ENCODE results near the gene NDUFA7.
"Not testable (repeated sequence)": the region's sequence is repeated elsewhere in the genome, so short reads cannot be mapped to it uniquely, and the experiment has no call there.

NDUFA7 gene

DNA sequence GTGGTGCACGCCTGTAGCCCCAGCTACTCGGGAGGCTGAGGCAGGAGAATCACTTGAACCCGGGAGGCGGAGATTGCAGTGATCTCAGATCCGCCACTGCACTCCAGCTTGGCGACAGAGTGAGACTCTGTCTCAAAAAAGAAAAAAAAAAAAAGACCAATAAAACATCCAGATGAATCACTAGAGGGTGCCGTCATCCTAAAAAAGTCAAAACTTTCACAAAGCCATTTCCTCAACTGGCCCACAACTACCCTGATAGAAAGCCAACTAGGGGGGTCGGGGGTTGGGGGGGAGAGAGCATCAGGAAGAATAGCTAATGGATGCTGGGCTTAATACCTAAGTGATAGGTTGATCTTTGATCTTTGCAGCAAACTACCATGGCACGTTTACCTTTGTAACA lies 2.3 kb downstream of the NDUFA7 start:
- DNase-seq, result peak; percentile 59

- DNase-seq, result no peak
Measured at GRCh38 chr19:8316351-8317125, 4.6 kb downstream of the NDUFA7 start.

DNA sequence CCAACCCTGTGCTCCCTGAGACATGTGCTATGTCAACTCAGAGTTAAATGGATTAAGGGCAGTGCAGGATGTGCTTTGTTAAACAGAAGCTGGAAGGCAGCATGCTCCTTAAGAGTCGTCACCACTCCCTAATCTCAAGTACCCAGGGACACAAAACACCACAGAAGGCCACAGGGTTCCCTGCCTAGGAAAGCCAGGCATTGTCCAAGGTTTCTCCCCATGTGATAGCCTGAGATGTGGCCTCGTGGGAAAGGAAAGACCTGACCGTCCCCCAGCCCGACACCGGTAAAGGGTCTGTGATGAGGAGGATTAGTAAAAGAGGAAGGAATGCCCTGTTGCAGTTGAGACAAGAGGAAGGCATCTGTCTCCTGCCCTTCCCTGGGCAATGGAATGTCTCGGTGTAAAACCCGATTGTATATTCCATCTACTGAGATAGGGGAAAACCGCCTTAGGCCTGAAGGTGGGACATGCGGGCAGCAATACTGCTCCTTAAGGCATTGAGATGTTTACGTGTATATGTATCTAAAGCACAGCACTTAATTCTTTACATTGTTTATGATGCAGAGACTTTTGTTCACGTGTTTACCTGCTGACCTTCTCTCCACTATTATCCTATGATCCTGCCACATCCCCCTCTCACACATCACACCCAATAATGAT lies 6.1 kb downstream of the NDUFA7 start:
- DNase-seq, result not testable (repeated sequence)

GRCh38 chr19:8311461-8312260 lies 9.5 kb downstream of the NDUFA7 start:
- DNase-seq, result no peak

DNA sequence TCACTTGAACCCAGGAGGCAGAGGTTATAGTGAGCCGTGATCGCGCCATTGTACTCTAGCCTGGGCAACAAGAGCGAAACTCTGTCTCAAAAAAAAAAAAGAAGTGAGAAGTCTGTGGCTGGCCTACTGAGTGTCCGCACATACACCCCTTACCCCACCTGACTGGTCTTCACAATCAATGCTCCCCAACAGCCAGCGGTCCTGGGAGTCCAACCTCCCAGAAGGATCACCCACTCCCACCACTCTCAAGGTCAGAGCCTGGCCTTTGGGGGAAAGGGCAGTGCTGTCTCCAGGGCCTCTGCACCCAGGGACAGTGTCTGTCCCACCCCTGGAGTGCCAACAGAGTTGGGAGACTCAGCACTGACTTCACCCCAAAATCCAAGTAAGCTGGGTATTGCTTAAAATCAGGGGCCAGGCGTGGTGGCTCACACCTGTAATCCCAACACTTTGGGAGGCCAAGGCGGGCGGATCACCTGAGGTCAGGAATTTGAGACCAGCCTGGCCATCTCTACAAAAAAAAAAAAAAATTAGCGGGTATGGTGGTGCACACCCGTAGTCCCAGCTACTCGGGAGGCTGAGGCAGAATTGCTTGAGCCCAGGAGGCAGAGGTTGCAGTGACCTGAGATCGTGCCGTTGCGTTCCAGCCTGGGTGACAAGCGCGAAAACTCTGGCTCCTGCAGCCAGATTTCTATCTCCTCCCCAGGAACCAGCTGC lies 10.7 kb downstream of the NDUFA7 start:
- peak; percentile 62 for DNase-seq

DNA sequence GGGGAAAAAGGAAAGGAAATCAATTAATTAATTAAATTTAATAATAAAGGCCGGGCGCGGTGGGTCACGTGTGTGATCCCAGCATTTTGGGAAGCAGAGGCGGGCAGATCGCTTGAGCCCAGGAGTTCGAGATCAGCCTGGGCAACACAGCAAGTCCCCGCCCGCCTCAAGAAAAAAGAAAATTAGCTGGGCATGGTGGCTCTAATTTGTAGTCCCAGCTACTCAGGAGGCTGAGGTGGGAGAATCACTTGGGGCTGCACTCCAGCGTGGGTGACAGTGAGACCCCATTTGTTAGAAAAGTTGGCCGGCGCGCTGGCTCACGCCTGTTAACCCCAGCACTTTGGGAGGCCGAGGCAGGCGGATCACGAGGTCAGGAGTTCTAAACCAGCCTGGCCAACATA lies 12.3 kb downstream of the NDUFA7 start:
- no peak for DNase-seq

GRCh38 chr19:8307965-8308866 lies 13.0 kb downstream of the NDUFA7 start, which contains the start of gene CD320:
Gene CD320, minus strand, starts transcription at chr19:8308358. Its CDS starts 68 bp downstream, at chr19:8308290.
- DNase-seq, result peak; percentile 89

GRCh38 chr19:8307400-8307964 lies 13.7 kb downstream of the NDUFA7 start:
- DNase-seq, result no peak

DNA sequence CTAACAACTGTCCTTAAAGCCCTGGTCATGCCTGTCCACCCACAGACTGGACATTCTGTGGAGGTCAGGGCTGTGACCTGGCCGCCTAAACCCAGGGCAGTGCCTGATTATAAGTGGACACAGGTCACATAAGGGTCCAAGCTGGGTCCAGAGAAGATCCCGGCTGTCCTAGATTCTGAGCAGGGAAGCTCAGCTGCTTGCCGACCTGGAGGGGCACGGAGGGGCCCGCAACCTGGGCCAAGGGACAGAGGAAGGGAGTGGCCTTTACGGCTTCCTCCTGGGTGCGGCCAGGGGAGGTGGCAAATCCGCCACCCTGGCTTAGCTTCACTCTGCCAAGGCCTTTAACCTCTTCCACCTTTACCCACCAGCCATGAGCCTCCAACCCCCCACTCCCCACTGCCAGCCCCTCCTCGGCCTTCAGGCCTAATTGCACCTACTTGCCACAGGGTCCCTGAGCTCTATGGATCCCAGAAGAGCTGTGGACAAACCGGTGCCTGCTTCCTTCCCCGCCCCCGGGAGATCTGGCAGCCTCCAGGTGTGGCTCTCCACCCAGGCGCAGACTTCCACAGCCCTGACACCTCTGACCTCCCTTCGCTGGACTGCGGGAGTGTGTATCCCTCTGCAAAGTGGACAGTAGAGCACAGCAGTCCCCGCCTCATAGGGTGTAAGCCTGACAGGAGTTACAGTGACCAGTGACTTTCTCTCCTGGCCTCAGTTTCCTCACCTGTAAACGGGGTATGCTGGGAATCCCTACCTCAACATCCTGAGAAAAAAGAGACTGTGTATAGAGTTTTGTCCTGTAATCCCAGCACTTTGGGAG lies 14.7 kb downstream of the NDUFA7 start:
- no peak for DNase-seq

GRCh38 chr19:8305798-8306197 lies 15.4 kb downstream of the NDUFA7 start:
- DNase-seq, result no peak

- no peak for DNase-seq
Measured at GRCh38 chr19:8304841-8305621, 16.1 kb downstream of the NDUFA7 start.

DNA sequence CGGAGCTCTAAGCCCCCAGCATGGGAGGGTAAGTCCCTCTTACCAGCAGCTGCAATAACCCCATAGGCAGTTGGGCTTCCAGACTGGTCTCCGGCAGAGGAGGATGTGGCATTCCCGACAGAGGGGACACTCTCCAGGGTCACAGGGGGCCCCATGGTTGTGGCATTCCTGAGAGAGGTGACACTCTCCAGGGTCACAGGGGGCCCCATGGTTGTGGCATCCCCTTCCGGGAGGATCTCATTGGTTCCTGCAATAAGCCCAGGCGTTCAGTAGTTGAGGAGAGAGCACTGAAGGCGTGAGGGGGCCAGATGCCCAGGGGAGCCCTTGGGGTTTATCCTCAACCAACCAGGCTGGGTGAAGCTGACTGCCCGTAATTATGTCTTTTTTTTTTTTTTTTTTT lies 18.4 kb downstream of the NDUFA7 start:
- no peak for DNase-seq

GRCh38 chr19:8302357-8302691 lies 18.9 kb downstream of the NDUFA7 start:
- DNase-seq, result no peak

DNA sequence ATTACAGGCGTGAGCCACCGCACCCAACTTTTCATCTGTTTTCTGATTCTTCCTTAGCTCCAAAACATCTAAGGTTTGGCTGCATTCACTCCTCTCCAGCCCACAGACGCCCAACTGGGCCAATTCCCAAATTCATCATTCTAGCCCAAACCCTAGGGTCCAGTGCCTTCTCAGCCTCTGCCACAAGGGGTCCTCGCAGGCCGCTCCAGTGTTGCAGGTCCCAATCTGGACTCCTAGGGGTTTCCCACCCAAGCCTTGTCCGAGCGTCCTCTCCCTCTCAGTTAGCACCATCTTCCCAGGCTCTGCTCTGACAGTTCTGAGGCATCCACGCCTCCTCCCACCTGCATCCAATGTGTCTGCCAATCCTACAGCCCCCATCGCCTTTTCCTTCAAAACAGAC lies 29.8 kb downstream of the NDUFA7 start:
- not testable (repeated sequence) for DNase-seq

DNA sequence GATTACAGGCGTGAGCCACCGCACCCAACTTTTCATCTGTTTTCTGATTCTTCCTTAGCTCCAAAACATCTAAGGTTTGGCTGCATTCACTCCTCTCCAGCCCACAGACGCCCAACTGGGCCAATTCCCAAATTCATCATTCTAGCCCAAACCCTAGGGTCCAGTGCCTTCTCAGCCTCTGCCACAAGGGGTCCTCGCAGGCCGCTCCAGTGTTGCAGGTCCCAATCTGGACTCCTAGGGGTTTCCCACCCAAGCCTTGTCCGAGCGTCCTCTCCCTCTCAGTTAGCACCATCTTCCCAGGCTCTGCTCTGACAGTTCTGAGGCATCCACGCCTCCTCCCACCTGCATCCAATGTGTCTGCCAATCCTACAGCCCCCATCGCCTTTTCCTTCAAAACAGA lies 44.7 kb downstream of the NDUFA7 start:
- DNase-seq, result not testable (repeated sequence)

DNA sequence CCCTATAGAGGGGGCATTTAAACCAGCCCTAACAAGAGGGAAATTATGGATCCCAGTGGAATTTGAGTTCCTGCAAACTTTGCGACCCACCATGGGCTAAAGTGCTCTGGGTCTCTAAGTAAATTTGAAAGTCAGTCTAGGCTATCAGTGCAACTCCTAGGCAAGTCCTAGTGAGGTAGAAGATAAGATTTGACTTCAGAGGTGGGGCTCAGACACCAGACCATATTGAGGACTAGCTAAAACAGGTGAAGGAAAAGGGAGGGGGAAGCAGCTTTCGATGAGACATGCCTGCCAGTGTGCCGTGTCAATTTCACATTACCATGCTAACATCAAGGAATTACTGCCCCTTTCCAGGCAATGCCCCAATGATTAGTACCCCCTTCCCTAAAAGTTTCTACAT lies 51.5 kb downstream of the NDUFA7 start:
- no peak for DNase-seq

GRCh38 chr19:8265872-8266271 lies 55.3 kb downstream of the NDUFA7 start:
- DNase-seq, result no peak

GRCh38 chr19:8264248-8264647 lies 56.9 kb downstream of the NDUFA7 start:
- DNase-seq, result not testable (repeated sequence)

GRCh38 chr19:8262431-8262830 lies 58.7 kb downstream of the NDUFA7 start:
- DNase-seq, result no peak

GRCh38 chr19:8261881-8262280 lies 59.3 kb downstream of the NDUFA7 start:
- DNase-seq, result no peak

All from MV-4-11 (cell line).